HG03432 (cell line): ENCODE results near the gene SUV39H1.
"Not testable (repeated sequence)": the region's sequence is repeated elsewhere in the genome, so short reads cannot be mapped to it uniquely, and the experiment has no call there.

Experiments used
- ATAC-seq: cut with Tn5 transposase; IDR thresholded peaks from one replicate; pipeline ENCODE4 v1.9.1; 2021; ENCODE audit warnings: mild to moderate bottlenecking, moderate library complexity; ENCODE audit not compliant: unreplicated experiment

Gene SUV39H1

GRCh38 chrX:48685416-48685815 lies 11.1 kb upstream of the SUV39H1 start:
- ATAC-seq = no peak

- no peak for ATAC-seq
These were observed 7.9 kb upstream of the SUV39H1 start for GRCh38 chrX:48688531-48689150.

GRCh38 chrX:48689208-48689920 lies 7.2 kb upstream of the SUV39H1 start:
- no peak for ATAC-seq

GRCh38 chrX:48691746-48692145 lies 4.8 kb upstream of the SUV39H1 start:
- ATAC-seq = not testable (repeated sequence)

GRCh38 chrX:48694776-48695533 lies 1.6 kb upstream of the SUV39H1 start:
- ATAC-seq = no peak

- ATAC-seq = no peak
These were observed 1.0 kb upstream of the SUV39H1 start for GRCh38 chrX:48695534-48695896.

- ATAC-seq = no peak
These were observed 621 bp upstream of the SUV39H1 start for GRCh38 chrX:48695925-48696300.

- peak; percentile 19 for ATAC-seq
These were observed 584 bp downstream of the SUV39H1 start for GRCh38 chrX:48696909-48697727.

GRCh38 chrX:48698306-48698705 lies 1.8 kb downstream of the SUV39H1 start:
- ATAC-seq = no peak

GRCh38 chrX:48700246-48700645 lies 3.7 kb downstream of the SUV39H1 start:
- no peak for ATAC-seq

GRCh38 chrX:48700951-48701653 lies 4.6 kb downstream of the SUV39H1 start:
- no peak for ATAC-seq

- ATAC-seq = no peak
These were observed 5.5 kb downstream of the SUV39H1 start for GRCh38 chrX:48702032-48702431.

- no peak for ATAC-seq
These were observed 6.2 kb downstream of the SUV39H1 start for GRCh38 chrX:48702716-48703115.

GRCh38 chrX:48703228-48703627 lies 6.7 kb downstream of the SUV39H1 start:
- no peak for ATAC-seq

- no peak for ATAC-seq
These were observed 7.3 kb downstream of the SUV39H1 start for GRCh38 chrX:48703642-48704481.

- ATAC-seq = no peak
These were observed 9.3 kb downstream of the SUV39H1 start for GRCh38 chrX:48705871-48706270.

- ATAC-seq = no peak
These were observed 13.1 kb downstream of the SUV39H1 start for GRCh38 chrX:48709522-48710112.

- ATAC-seq = no peak
These were observed 14.8 kb downstream of the SUV39H1 start for GRCh38 chrX:48711162-48711928.
